ENCODE results near the gene RPGRIP1. TPM values are rescaled to one million over a fixed set of nuclear protein-coding genes. Genes with fewer than 3 reads are reported as not detected.

RPGRIP1 gene
- 0.41 to 0.71 TPM (median 0.50 TPM) in 3 replicates for total RNA-seq (2021)
- Bru-seq, nascent RNA = percentile 20 among the genes with signal in this experiment
- long read RNA-seq, experiment 1, partial matches to known transcripts = 0 of 1 reads
- long read RNA-seq, experiment 1, other reads (novel, unspliced or antisense) = 1 of 1 reads
- long read RNA-seq, experiment 2 = 0 reads
- long read RNA-seq, experiment 3 = 0 reads

- CTCF ChIA-PET = no interaction called here
Observed at GRCh38 chr14:21279783-21280182, at the start of gene RPGRIP1. TSS of gene RPGRIP1 (plus strand) at chr14:21280083. CDS start at chr14:21287977, 7,894 bp downstream.

GRCh38 chr14:21231020-21231652 is 48.7 kb upstream of the RPGRIP1 start:
- CTCF ChIA-PET = no interaction called here
- Mint-ChIP-seq H3K9me3 (no peaks in the 10 kb centered on the region), H3K4me3 (no peak overlapping the region), H3K36me3 (peaks cover 84% of the 10 kb centered on the region), H3K27ac (peak overlapping the region; percentile 29; the same call in 1 of the 2 replicates), H3K27me3 (ENCODE audit: low read depth) (no peaks in the 10 kb centered on the region), H3K4me1 (peaks cover 47% of the 10 kb centered on the region)
- POLR2A ChIA-PET = no interaction called here
- ATAC-seq (no peak), DNase-seq (ENCODE audit: low spot score) (no peak)
- TF ChIP-seq RELA (CRISPR knock-in tag; IDR thresholded peaks at IDR 0.05; ENCODE audit: borderline replicate concordance) (no peak), ZNF317 (CRISPR knock-in tag; IDR thresholded peaks at IDR 0.05; ENCODE audit: borderline replicate concordance, low read depth) (no peak), GABPB1 (CRISPR knock-in tag; IDR thresholded peaks at IDR 0.05) (0 out of 2 replicates have a peak, but pooled peaks have one; percentile 31)

More at GRCh38 chr14:21279783-21280182, at the start of gene RPGRIP1:
- H3K4me3 Mint-ChIP-seq = no peak within 1 kb of the TSS
- 0 out of 2 replicates have a peak, but pooled peaks cover 3% of the 10 kb centered on the region for H3K4me1 Mint-ChIP-seq
- no peak within 1 kb of the TSS for H3K27ac Mint-ChIP-seq
- DNase-seq (ENCODE audit: low spot score) = no peak
- H3K27me3 Mint-ChIP-seq (ENCODE audit: low read depth) = no peaks in the 10 kb centered on the region; the same call in 1 of the 2 replicates
- TF ChIP-seq ZNF281 (CRISPR knock-in tag; IDR thresholded peaks at IDR 0.05) = no peak
- TF ChIP-seq ZBTB21 (CRISPR knock-in tag; IDR thresholded peaks at IDR 0.05; ENCODE audit: borderline replicate concordance) = no peak
- no peak for TF ChIP-seq JAZF1 (CRISPR knock-in tag; IDR thresholded peaks at IDR 0.05)
- no peak for TF ChIP-seq ZNF396 (CRISPR knock-in tag; IDR thresholded peaks at IDR 0.05; ENCODE audit: borderline replicate concordance)
- no peak for TF ChIP-seq TEAD1 (CRISPR knock-in tag; IDR thresholded peaks at IDR 0.05)
- no peak for TF ChIP-seq ZSCAN18 (CRISPR knock-in tag; IDR thresholded peaks at IDR 0.05)
- TF ChIP-seq PREB (CRISPR knock-in tag; IDR thresholded peaks at IDR 0.05; ENCODE audit: borderline replicate concordance) = no peak
- TF ChIP-seq ZNF219 (CRISPR knock-in tag; IDR thresholded peaks at IDR 0.05; ENCODE audit: borderline replicate concordance) = no peak
- TF ChIP-seq MYBL2 (CRISPR knock-in tag; IDR thresholded peaks at IDR 0.05) = no peak
- TF ChIP-seq SOX15 (CRISPR knock-in tag; IDR thresholded peaks at IDR 0.05) = no peak
- TF ChIP-seq ELF4 (CRISPR knock-in tag; IDR thresholded peaks at IDR 0.05; ENCODE audit: low read depth) = no peak
- TF ChIP-seq, protein P1, sequence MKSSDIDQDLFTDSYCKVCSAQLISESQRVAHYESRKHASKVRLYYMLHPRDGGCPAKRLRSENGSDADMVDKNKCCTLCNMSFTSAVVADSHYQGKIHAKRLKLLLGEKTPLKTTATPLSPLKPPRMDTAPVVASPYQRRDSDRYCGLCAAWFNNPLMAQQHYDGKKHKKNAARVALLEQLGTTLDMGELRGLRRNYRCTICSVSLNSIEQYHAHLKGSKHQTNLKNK (CRISPR knock-in tag; IDR thresholded peaks at IDR 0.05) = no peak
- TF ChIP-seq FOXP1 (CRISPR knock-in tag; IDR thresholded peaks at IDR 0.05; ENCODE audit: borderline replicate concordance) = no peak
- no peak for TF ChIP-seq SP1 (CRISPR knock-in tag; conservative IDR thresholded peaks at IDR 0.05)
- TF ChIP-seq EMX1 (CRISPR knock-in tag; IDR thresholded peaks at IDR 0.05) = no peak
- POLR2A ChIA-PET = no interaction called here
- H3K9me3 Mint-ChIP-seq = no peaks in the 10 kb centered on the region
- H3K36me3 Mint-ChIP-seq = no peaks in the 10 kb centered on the region
- ATAC-seq = no peak

Measured in WTC11 (cell line).